Astrocyte (in vitro differentiated cells and primary cell): ENCODE data around the gene ATXN7. TPM values are rescaled to one million over a fixed set of nuclear protein-coding genes. Genes with fewer than 3 reads are reported as not detected.
A peak's percentile ranks its signal among the peaks of the same experiment; 100 is the strongest.

Experiments used
- DNase-seq: peaks from one replicate; pipeline ENCODE4 v3.0.0-alpha.2; 2010; ENCODE audit warnings: low read depth
- FAIRE-seq: peaks from 2 replicates; lab custom pipeline; 2011; peaks lifted over from hg19 to GRCh38; lab: Jason Lieb, UNC
- H2AFZ ChIP-seq: 2 replicates; pipeline ENCODE4 v1.6.0; 2012; ENCODE audit warnings: low read depth, low read length, inconsistent platforms
- H3K27ac ChIP-seq: 2 replicates; pipeline ENCODE4 v1.5.1; 2011; ENCODE audit warnings: low read depth, low read length, inconsistent platforms
- H3K27me3 ChIP-seq: 2 replicates; pipeline ENCODE4 v1.6.0; 2011; ENCODE audit warnings: low read length, inconsistent platforms; ENCODE audit not compliant: insufficient read depth
- H3K36me3 ChIP-seq: 2 replicates; pipeline ENCODE4 v1.5.1; 2011; ENCODE audit warnings: low read length, inconsistent platforms; ENCODE audit not compliant: insufficient read depth
- H3K4me1 ChIP-seq: 2 replicates; pipeline ENCODE4 v1.5.1; 2011; ENCODE audit warnings: low read length, inconsistent platforms; ENCODE audit not compliant: insufficient read depth
- H3K4me2 ChIP-seq: 2 replicates; pipeline ENCODE4 v1.6.0; 2012; ENCODE audit warnings: low read length, inconsistent platforms
- H3K4me3 ChIP-seq: 2 replicates; pipeline ENCODE4 v1.5.1; 2011; ENCODE audit warnings: low read depth, mild to moderate bottlenecking, low read length, inconsistent platforms; ENCODE audit not compliant: insufficient read depth
- H3K79me2 ChIP-seq: 2 replicates; pipeline ENCODE4 v1.6.0; 2012; ENCODE audit warnings: mild to moderate bottlenecking, low read length, inconsistent platforms; ENCODE audit not compliant: insufficient read depth
- H3K9ac ChIP-seq: 2 replicates; pipeline ENCODE4 v1.6.0; 2012; ENCODE audit warnings: mild to moderate bottlenecking, low read length, inconsistent platforms
- H3K9me3 ChIP-seq: 2 replicates; pipeline ENCODE4 v1.5.1; 2012; ENCODE audit warnings: low read depth, mild to moderate bottlenecking, low read length, inconsistent platforms; ENCODE audit not compliant: insufficient read depth
- H4K20me1 ChIP-seq: 2 replicates; pipeline ENCODE4 v1.6.0; 2012; ENCODE audit warnings: low read length, inconsistent platforms; ENCODE audit not compliant: insufficient read depth
- H3K27ac Mint-ChIP-seq: one replicate; pipeline ENCODE4 v1.8.0; 2021; ENCODE audit warnings: mild to moderate bottlenecking, mixed read lengths; ENCODE audit not compliant: unreplicated experiment
- H3K27me3 Mint-ChIP-seq: one replicate; pipeline ENCODE4 v1.8.0; 2021; ENCODE audit warnings: low read depth, mixed read lengths; ENCODE audit not compliant: unreplicated experiment
- H3K36me3 Mint-ChIP-seq: one replicate; pipeline ENCODE4 v1.8.0; 2021; ENCODE audit warnings: low read depth, mixed read lengths; ENCODE audit not compliant: unreplicated experiment
- H3K4me1 Mint-ChIP-seq: one replicate; pipeline ENCODE4 v1.8.0; 2021; ENCODE audit warnings: low read depth, mixed read lengths; ENCODE audit not compliant: unreplicated experiment
- H3K4me3 Mint-ChIP-seq: one replicate; pipeline ENCODE4 v1.8.0; 2021; ENCODE audit warnings: mild to moderate bottlenecking, moderate library complexity, mixed read lengths; ENCODE audit not compliant: unreplicated experiment
- H3K9me3 Mint-ChIP-seq: one replicate; pipeline ENCODE4 v1.8.0; 2021; ENCODE audit warnings: mild to moderate bottlenecking, mixed read lengths; ENCODE audit not compliant: unreplicated experiment
- CTCF ChIP-seq: IDR thresholded peaks from 2 replicates; pipeline ENCODE4 v1.5.1; 2011; ENCODE audit warnings: low read depth, mild to moderate bottlenecking, inconsistent platforms, low read length, moderate library complexity; ENCODE audit not compliant: insufficient read depth
- EZH2 ChIP-seq: IDR thresholded peaks from 2 replicates; pipeline ENCODE4 v1.6.1; 2012; ENCODE audit warnings: mild to moderate bottlenecking, low read length, inconsistent platforms; ENCODE audit not compliant: insufficient read depth
- total RNA-seq: library from RNA; stranded (reverse); gene quantifications from 2 replicates; pipeline ENCODE4 v1.2.1, GENCODE V29; 2021

Gene ATXN7
- total RNA-seq, 1 donor from 2014 or later = 17.6 TPM

GRCh38 chr3:63951492-63952247, 88.0 kb downstream of the ATXN7 start:
- Mint-ChIP-seq H3K9me3 (peaks cover 4% of the 10 kb centered on the region), H3K4me1 (peaks cover 55% of the 10 kb centered on the region), H3K27ac (no peak overlapping the region), H3K36me3 (peaks cover 3% of the 10 kb centered on the region), H3K4me3 (no peak overlapping the region), H3K27me3 (no peaks in the 10 kb centered on the region)
- H3K27ac ChIP-seq = no peak overlapping the region
- H2AFZ ChIP-seq = no peak overlapping the region
- no peak for DNase-seq
- no peak overlapping the region for H3K9ac ChIP-seq
- TF ChIP-seq CTCF (no peak), EZH2 (no peak)
- H3K4me1 ChIP-seq = peaks cover 10% of the 10 kb centered on the region
- H4K20me1 ChIP-seq = peaks cover 69% of the 10 kb centered on the region
- no peak overlapping the region for H3K4me2 ChIP-seq
- no peak for FAIRE-seq
- no peaks in the 10 kb centered on the region for H3K27me3 ChIP-seq
- no peak overlapping the region for H3K4me3 ChIP-seq
- peaks cover 21% of the 10 kb centered on the region for H3K79me2 ChIP-seq
- no peaks in the 10 kb centered on the region for H3K9me3 ChIP-seq
- H3K36me3 ChIP-seq = peaks cover 9% of the 10 kb centered on the region

- Histone ChIP-seq H3K4me2 (no peak overlapping the region), H3K9me3 (no peaks in the 10 kb centered on the region)
- H3K4me1 Mint-ChIP-seq = peaks cover 55% of the 10 kb centered on the region
Observed at GRCh38 chr3:63952248-63952594, 88.6 kb downstream of the ATXN7 start.

More at GRCh38 chr3:63952248-63952594, 88.6 kb downstream of the ATXN7 start:
- Mint-ChIP-seq H3K36me3 (peaks cover 6% of the 10 kb centered on the region), H3K27me3 (no peaks in the 10 kb centered on the region), H3K4me3 (no peak overlapping the region), H3K9me3 (peaks cover 4% of the 10 kb centered on the region), H3K27ac (no peak overlapping the region)
- DNase-seq (no peak), FAIRE-seq (peak; percentile 50)
- no peak for TF ChIP-seq EZH2
- no peak for TF ChIP-seq CTCF
- Histone ChIP-seq H2AFZ (no peak overlapping the region), H3K79me2 (peaks cover 15% of the 10 kb centered on the region), H3K27me3 (no peaks in the 10 kb centered on the region), H3K4me1 (peaks cover 10% of the 10 kb centered on the region), H3K9ac (no peak overlapping the region), H3K27ac (no peak overlapping the region), H3K4me3 (no peak overlapping the region), H4K20me1 (peaks cover 69% of the 10 kb centered on the region), H3K36me3 (peaks cover 9% of the 10 kb centered on the region)
